Measurements from ENCODE around the gene MAK.
"Not testable (repeated sequence)": the region's sequence is repeated elsewhere in the genome, so short reads cannot be mapped to it uniquely, and the experiment has no call there.

The MAK gene

GRCh38 chr6:10837995-10838793 lies at the start of gene MAK:
MAK (minus strand) TSS chr6:10838539; CDS start chr6:10830648, 7,891 bp downstream.
- peak; percentile 60 for DNase-seq (ENCODE audit: low read depth)

- no peak for DNase-seq (ENCODE audit: low read depth)
Measured at GRCh38 chr6:10886691-10887502, 48.6 kb upstream of the MAK start, which contains the start of gene SYCP2L. SYCP2L (plus strand) TSS chr6:10887052; CDS start chr6:10887127, 75 bp downstream.

- not testable (repeated sequence) for DNase-seq (ENCODE audit: low read depth)
Measured at GRCh38 chr6:10886365-10886690, 48.0 kb upstream of the MAK start.

GRCh38 chr6:10884245-10884972 lies 46.1 kb upstream of the MAK start:
- DNase-seq (ENCODE audit: low read depth) = no peak

- no peak for DNase-seq (ENCODE audit: low read depth)
Measured at GRCh38 chr6:10883312-10884244, 45.2 kb upstream of the MAK start.

- no peak for DNase-seq (ENCODE audit: low read depth)
Measured at GRCh38 chr6:10882657-10883171, 44.4 kb upstream of the MAK start.

GRCh38 chr6:10882253-10882630 lies 43.9 kb upstream of the MAK start:
- DNase-seq (ENCODE audit: low read depth) = not testable (repeated sequence)

- DNase-seq (ENCODE audit: low read depth) = no peak
Measured at GRCh38 chr6:10880366-10880765, 42.0 kb upstream of the MAK start.

- no peak for DNase-seq (ENCODE audit: low read depth)
Measured at GRCh38 chr6:10877871-10878270, 39.5 kb upstream of the MAK start.

GRCh38 chr6:10877012-10877411 lies 38.7 kb upstream of the MAK start:
- DNase-seq (ENCODE audit: low read depth) = no peak

GRCh38 chr6:10875026-10875425 lies 36.7 kb upstream of the MAK start:
- no peak for DNase-seq (ENCODE audit: low read depth)

GRCh38 chr6:10874207-10874606 lies 35.9 kb upstream of the MAK start:
- no peak for DNase-seq (ENCODE audit: low read depth)

- DNase-seq (ENCODE audit: low read depth) = no peak
Measured at GRCh38 chr6:10873374-10873773, 35.0 kb upstream of the MAK start.

- DNase-seq (ENCODE audit: low read depth) = no peak
Measured at GRCh38 chr6:10867952-10868351, 29.6 kb upstream of the MAK start.

- not testable (repeated sequence) for DNase-seq (ENCODE audit: low read depth)
Measured at GRCh38 chr6:10866709-10867108, 28.4 kb upstream of the MAK start.

- not testable (repeated sequence) for DNase-seq (ENCODE audit: low read depth)
Measured at GRCh38 chr6:10863031-10863430, 24.7 kb upstream of the MAK start.

- no peak for DNase-seq (ENCODE audit: low read depth)
Measured at GRCh38 chr6:10862361-10862760, 24.0 kb upstream of the MAK start.

- DNase-seq (ENCODE audit: low read depth) = no peak
Measured at GRCh38 chr6:10861086-10861485, 22.7 kb upstream of the MAK start.

- DNase-seq (ENCODE audit: low read depth) = no peak
Measured at GRCh38 chr6:10857259-10857658, 18.9 kb upstream of the MAK start.

GRCh38 chr6:10854922-10855632 lies 16.7 kb upstream of the MAK start:
- no peak for DNase-seq (ENCODE audit: low read depth)
